Measurements from ENCODE around the gene ELN. TPM values are rescaled to one million over a fixed set of nuclear protein-coding genes. Genes with fewer than 3 reads are reported as not detected.

The ELN gene
- total and polyA plus RNA-seq, 2 donors (not counting 3 experiments of a cell fraction or from before 2014, with no cell fraction given) = 1.7 to 2.6 TPM

DNA sequence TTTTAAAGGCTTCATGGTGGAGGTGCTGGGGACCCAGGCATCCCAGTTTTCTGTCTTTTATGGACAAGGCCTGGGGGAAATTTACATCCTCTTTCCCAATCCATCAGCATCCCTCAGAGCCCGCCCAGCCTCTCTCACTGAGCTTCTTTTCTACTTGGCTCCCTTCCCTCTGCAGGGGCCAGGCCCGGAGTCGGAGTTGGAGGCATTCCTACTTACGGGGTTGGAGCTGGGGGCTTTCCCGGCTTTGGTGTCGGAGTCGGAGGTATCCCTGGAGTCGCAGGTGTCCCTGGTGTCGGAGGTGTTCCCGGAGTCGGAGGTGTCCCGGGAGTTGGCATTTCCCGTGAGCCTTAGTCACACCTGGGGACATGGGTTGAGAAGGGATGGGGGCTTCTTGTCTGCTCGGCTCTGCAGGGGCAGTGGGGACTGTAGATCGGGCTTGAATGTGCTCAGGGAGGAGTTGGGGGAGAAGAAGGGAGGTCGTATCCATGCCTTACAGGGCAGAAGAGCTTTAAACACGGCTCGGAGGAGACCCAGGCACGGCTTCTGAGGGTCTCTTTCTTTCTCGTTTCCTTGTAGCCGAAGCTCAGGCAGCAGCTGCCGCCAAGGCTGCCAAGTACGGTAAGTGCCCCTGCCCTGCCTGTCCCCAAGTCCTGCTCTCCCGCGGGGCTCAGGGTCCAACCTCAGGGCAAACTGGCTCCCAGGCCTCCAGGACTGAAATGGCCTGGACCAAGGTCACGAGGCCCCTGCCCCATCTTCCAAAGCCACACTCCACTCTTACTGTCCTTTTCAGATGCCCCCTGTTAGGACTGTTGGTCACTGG, 28.3 kb downstream of the ELN start:
- Histone ChIP-seq H3K4me3 (replicated peaks in 1 of 3; ENCODE audit: insufficient read depth in 1 of 3, low read depth in 1 of 3, low read length in 3 of 3) (no peak overlapping the region), H3K36me3 (ENCODE audit: control insufficient read depth in 2 of 2, extremely low read depth in 1 of 2, insufficient read depth in 2 of 2, low read length in 2 of 2) (no peaks in the 10 kb centered on the region), H3K27me3 (ENCODE audit: control insufficient read depth in 2 of 2, insufficient read depth in 2 of 2, low read length in 2 of 2) (peaks cover 0 to 3% of the 10 kb centered on the region in 2 experiments), H3K9me3 (replicated peaks; ENCODE audit: control insufficient read depth, insufficient read depth, low read length) (no peaks in the 10 kb centered on the region), H3K9me1 (replicated peaks; ENCODE audit: control insufficient read depth, extremely low read depth, insufficient read depth, low read length) (no peaks in the 10 kb centered on the region), H2AFZ (ENCODE audit: low read depth, low read length) (no peak overlapping the region), H3K4me2 (ENCODE audit: insufficient read depth, low read length) (no peak overlapping the region), H4K20me1 (replicated peaks; ENCODE audit: control insufficient read depth, extremely low read depth, insufficient read depth, low read length) (no peaks in the 10 kb centered on the region), H3K27ac (ENCODE audit: insufficient read depth, low read depth, low read length) (no peak overlapping the region), H3K79me2 (ENCODE audit: control insufficient read depth, insufficient read depth, low read length) (no peaks in the 10 kb centered on the region), H3K4me1 (ENCODE audit: control insufficient read depth, extremely low read depth, insufficient read depth, low read length) (no peaks in the 10 kb centered on the region), H3K9ac (replicated peaks; ENCODE audit: extremely low read depth, insufficient read depth, low read length) (no peak overlapping the region)
- CTCF ChIA-PET = no interaction called here
- TF ChIP-seq EZH2 (IDR thresholded peaks at IDR 0.05; ENCODE audit: borderline replicate concordance, low read depth, low read length, severe bottlenecking) (no peak), POLR2AphosphoS5 (IDR thresholded peaks at IDR 0.05; ENCODE audit: insufficient read depth, low read depth, low read length) (no peak), MYC (IDR thresholded peaks at IDR 0.05; ENCODE audit: low read depth, low read length) (no peak), FOS (IDR thresholded peaks at IDR 0.05; ENCODE audit: borderline replicate concordance, insufficient read depth, low read length) (no peak), POLR2A (IDR thresholded peaks at IDR 0.05; ENCODE audit: low read depth, low read length) (no peak), GATA2 (IDR thresholded peaks at IDR 0.05; ENCODE audit: insufficient read depth, insufficient read length, low read depth, low read length) (no peak), JUN (IDR thresholded peaks at IDR 0.05; ENCODE audit: borderline replicate concordance, insufficient read depth, insufficient read length, low read depth) (no peak)
- TF ChIP-seq, protein P1, sequence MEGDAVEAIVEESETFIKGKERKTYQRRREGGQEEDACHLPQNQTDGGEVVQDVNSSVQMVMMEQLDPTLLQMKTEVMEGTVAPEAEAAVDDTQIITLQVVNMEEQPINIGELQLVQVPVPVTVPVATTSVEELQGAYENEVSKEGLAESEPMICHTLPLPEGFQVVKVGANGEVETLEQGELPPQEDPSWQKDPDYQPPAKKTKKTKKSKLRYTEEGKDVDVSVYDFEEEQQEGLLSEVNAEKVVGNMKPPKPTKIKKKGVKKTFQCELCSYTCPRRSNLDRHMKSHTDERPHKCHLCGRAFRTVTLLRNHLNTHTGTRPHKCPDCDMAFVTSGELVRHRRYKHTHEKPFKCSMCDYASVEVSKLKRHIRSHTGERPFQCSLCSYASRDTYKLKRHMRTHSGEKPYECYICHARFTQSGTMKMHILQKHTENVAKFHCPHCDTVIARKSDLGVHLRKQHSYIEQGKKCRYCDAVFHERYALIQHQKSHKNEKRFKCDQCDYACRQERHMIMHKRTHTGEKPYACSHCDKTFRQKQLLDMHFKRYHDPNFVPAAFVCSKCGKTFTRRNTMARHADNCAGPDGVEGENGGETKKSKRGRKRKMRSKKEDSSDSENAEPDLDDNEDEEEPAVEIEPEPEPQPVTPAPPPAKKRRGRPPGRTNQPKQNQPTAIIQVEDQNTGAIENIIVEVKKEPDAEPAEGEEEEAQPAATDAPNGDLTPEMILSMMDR (IDR thresholded peaks at IDR 0.05; ENCODE audit: extremely low read depth in 1 of 2, insufficient read depth in 1 of 2, low read depth in 1 of 2, low read length in 2 of 2) = no peak
- TF ChIP-seq, protein P2, sequence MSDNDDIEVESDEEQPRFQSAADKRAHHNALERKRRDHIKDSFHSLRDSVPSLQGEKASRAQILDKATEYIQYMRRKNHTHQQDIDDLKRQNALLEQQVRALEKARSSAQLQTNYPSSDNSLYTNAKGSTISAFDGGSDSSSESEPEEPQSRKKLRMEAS (IDR thresholded peaks at IDR 0.05; ENCODE audit: insufficient read depth, insufficient read length) = no peak
- dilution Hi-C loops (cut with MboI; ENCODE audit: extremely low pct_ligation_motif_present, low sequenced_read_pairs) (no loop called here), intact Hi-C loops (cut with micrococcal nuclease) (no loop called here)
- no peak for FAIRE-seq
- no TSS peak for BruUV-seq (replicated peaks)
- DNase-seq (ENCODE audit: low read depth, low spot score) = no peak
- POLR2A ChIA-PET = no interaction called here

Measured in endothelial cell of umbilical vein (primary cell).